Type B pancreatic cell (in vitro differentiated cells): ENCODE data around the gene ZFPM1. TPM values are rescaled to one million over a fixed set of nuclear protein-coding genes. Genes with fewer than 3 reads are reported as not detected.

Experiments
- DNase-seq: peaks from one replicate; pipeline ENCODE4 v3.0.0; 2021; ENCODE audit warnings: mixed read lengths; ENCODE audit not compliant: unreplicated experiment; ENCODE audit errors: extremely low spot score
- H3K27ac Mint-ChIP-seq: 2 replicates; pipeline ENCODE4 v1.8.0; 2021; ENCODE audit warnings: mild to moderate bottlenecking, mixed read lengths
- H3K27me3 Mint-ChIP-seq: 2 replicates; pipeline ENCODE4 v1.8.0; 2021; ENCODE audit warnings: mixed read lengths
- H3K36me3 Mint-ChIP-seq: 2 replicates; pipeline ENCODE4 v1.8.0; 2021; ENCODE audit warnings: mixed read lengths
- H3K4me1 Mint-ChIP-seq: one replicate; pipeline ENCODE4 v1.8.0; 2021; ENCODE audit warnings: mixed read lengths; ENCODE audit not compliant: unreplicated experiment
- H3K4me3 Mint-ChIP-seq: 2 replicates; pipeline ENCODE4 v1.8.0; 2021; ENCODE audit warnings: mild to moderate bottlenecking, mixed read lengths
- H3K9me3 Mint-ChIP-seq: 2 replicates; pipeline ENCODE4 v1.8.0; 2021; ENCODE audit warnings: mixed read lengths
- total RNA-seq: library from RNA; stranded (reverse); gene quantifications from 2 replicates; pipeline ENCODE4 v1.2.1, GENCODE V29; 2021; ENCODE audit warnings: low replicate concordance
- TF ChIP-seq, protein P1 (sequence below): fragments of 200-600 bp; sonication (generic); conservative IDR thresholded peaks from 2 replicates; pipeline ENCODE4 v1.5.0; 2021; ENCODE audit warnings: antibody characterized with exemption, mild to moderate bottlenecking

ZFPM1 gene
- total RNA-seq, 1 donor from 2014 or later = 24.0 TPM

GRCh38 chr16:88435437-88436355 is 17.4 kb upstream of the ZFPM1 start:
- DNase-seq = no peak
- no peaks in the 10 kb centered on the region for H3K9me3 Mint-ChIP-seq
- no peaks in the 10 kb centered on the region for H3K36me3 Mint-ChIP-seq
- no peak overlapping the region for H3K4me3 Mint-ChIP-seq
- TF ChIP-seq, protein P1, sequence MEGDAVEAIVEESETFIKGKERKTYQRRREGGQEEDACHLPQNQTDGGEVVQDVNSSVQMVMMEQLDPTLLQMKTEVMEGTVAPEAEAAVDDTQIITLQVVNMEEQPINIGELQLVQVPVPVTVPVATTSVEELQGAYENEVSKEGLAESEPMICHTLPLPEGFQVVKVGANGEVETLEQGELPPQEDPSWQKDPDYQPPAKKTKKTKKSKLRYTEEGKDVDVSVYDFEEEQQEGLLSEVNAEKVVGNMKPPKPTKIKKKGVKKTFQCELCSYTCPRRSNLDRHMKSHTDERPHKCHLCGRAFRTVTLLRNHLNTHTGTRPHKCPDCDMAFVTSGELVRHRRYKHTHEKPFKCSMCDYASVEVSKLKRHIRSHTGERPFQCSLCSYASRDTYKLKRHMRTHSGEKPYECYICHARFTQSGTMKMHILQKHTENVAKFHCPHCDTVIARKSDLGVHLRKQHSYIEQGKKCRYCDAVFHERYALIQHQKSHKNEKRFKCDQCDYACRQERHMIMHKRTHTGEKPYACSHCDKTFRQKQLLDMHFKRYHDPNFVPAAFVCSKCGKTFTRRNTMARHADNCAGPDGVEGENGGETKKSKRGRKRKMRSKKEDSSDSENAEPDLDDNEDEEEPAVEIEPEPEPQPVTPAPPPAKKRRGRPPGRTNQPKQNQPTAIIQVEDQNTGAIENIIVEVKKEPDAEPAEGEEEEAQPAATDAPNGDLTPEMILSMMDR = no peak
- no peak overlapping the region for H3K27ac Mint-ChIP-seq
- no peaks in the 10 kb centered on the region for H3K27me3 Mint-ChIP-seq
- no peaks in the 10 kb centered on the region for H3K4me1 Mint-ChIP-seq

GRCh38 chr16:88436796-88437195 is 16.3 kb upstream of the ZFPM1 start:
- Mint-ChIP-seq H3K4me1 (no peaks in the 10 kb centered on the region), H3K36me3 (no peaks in the 10 kb centered on the region), H3K4me3 (no peak overlapping the region), H3K27me3 (no peaks in the 10 kb centered on the region), H3K9me3 (no peaks in the 10 kb centered on the region), H3K27ac (no peak overlapping the region)
- TF ChIP-seq, protein P1 = no peak
- DNase-seq = no peak

DNA sequence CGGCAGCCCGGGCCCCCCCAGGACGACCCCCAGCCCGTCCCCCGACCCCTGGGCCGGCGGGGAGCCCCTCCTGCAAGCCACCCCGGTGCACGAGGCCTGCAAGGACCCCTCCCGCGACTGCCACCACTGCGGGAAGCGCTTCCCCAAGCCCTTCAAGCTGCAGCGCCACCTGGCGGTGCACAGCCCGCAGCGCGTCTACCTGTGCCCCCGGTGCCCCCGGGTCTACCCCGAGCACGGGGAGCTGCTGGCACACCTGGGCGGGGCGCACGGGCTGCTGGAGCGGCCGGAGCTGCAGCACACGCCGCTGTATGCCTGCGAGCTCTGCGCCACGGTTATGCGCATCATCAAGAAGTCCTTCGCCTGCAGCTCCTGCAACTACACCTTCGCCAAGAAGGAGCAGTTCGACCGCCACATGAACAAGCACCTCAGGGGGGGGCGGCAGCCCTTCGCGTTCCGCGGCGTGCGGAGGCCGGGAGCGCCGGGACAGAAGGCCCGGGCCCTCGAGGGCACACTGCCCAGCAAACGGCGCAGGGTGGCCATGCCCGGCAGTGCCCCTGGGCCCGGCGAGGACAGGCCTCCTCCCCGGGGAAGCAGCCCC is 15.6 kb upstream of the ZFPM1 start:
- TF ChIP-seq, protein P1 = peak; percentile 97
- Mint-ChIP-seq H3K4me1 (no peaks in the 10 kb centered on the region), H3K36me3 (no peaks in the 10 kb centered on the region), H3K27ac (no peak overlapping the region), H3K9me3 (no peaks in the 10 kb centered on the region), H3K27me3 (no peaks in the 10 kb centered on the region), H3K4me3 (no peak overlapping the region)
- peak; percentile 85 for DNase-seq

- DNase-seq = no peak
- H3K27ac Mint-ChIP-seq = no peak overlapping the region
- H3K4me3 Mint-ChIP-seq = no peak overlapping the region
- TF ChIP-seq, protein P1 = no peak
- H3K9me3 Mint-ChIP-seq = no peaks in the 10 kb centered on the region
- no peaks in the 10 kb centered on the region for H3K4me1 Mint-ChIP-seq
- no peaks in the 10 kb centered on the region for H3K36me3 Mint-ChIP-seq
- no peaks in the 10 kb centered on the region for H3K27me3 Mint-ChIP-seq
Measured at GRCh38 chr16:88438084-88438870, 14.8 kb upstream of the ZFPM1 start.

DNA sequence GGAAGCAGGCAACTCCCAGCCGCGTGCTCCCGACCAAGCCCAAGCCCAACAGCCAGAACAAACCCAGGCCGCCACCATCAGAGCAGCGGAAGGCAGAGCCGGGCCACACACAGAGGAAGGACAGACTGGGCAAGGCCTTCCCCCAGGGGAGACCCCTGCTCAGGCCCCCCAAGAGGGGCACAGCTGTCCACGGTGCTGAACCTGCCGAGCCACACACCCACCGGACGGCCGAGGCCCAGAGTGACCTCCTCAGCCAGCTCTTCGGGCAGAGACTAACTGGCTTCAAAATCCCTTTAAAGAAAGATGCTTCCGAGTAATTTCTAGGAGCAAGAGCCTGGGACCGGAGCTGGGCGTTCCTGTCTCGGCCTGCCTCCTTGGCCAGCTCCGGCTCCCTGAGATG is 14.1 kb upstream of the ZFPM1 start:
- Mint-ChIP-seq H3K27ac (no peak overlapping the region), H3K27me3 (no peaks in the 10 kb centered on the region), H3K36me3 (no peaks in the 10 kb centered on the region), H3K9me3 (no peaks in the 10 kb centered on the region), H3K4me1 (no peaks in the 10 kb centered on the region), H3K4me3 (no peak overlapping the region)
- TF ChIP-seq, protein P1 = no peak
- DNase-seq = no peak
